A375 (cell line): Measurements from ENCODE around the gene EBI3. TPM values are rescaled to one million over a fixed set of nuclear protein-coding genes. Genes with fewer than 3 reads are reported as not detected.

Source experiments
- total RNA-seq: library from RNA; depleted of rRNA; stranded (reverse); fragments of >200 nt; shearing (Covaris generic); gene quantifications from 2 replicates; pipeline ENCODE4 v1.2.3, GENCODE V29; 2014; rRNA removed

EBI3 gene
- total RNA-seq: 1.8 and 4.5 TPM in 2 replicates

GRCh38 chr19:4229179-4229931 is at the start of gene EBI3:
Gene EBI3 (plus strand): TSS chr19:4229523. CDS start chr19:4229551, 28 bp downstream.

GRCh38 chr19:4182084-4182810 is 47.1 kb upstream of the EBI3 start, which contains the start of the genes ANKRD24 and SIRT6:
Gene ANKRD24 (plus strand): TSS chr19:4182689. CDS start chr19:4186426, 3,737 bp downstream.
Gene SIRT6 (minus strand): TSS chr19:4182563. CDS start chr19:4182539, 24 bp downstream.

GRCh38 chr19:4246767-4247593 is 17.7 kb downstream of the EBI3 start, which contains the start of gene YJU2:
Gene YJU2 (plus strand): TSS chr19:4247080. CDS start chr19:4247147, 67 bp downstream.

GRCh38 chr19:4278419-4279266 is 49.3 kb downstream of the EBI3 start, which contains the start of gene SHD:
Gene SHD (plus strand): TSS chr19:4279266. CDS start chr19:4280064, 798 bp downstream.

Other genes with a start within 250 kb of the EBI3 start
- 2,078 and 2,088 TPM in 2 replicates for gene EEF2, start 244.1 kb upstream of the EBI3 start, total RNA-seq
- 17.6 and 22.6 TPM in 2 replicates for gene PIAS4, start 221.8 kb upstream of the EBI3 start, total RNA-seq
- gene ZBTB7A, start 162.6 kb upstream of the EBI3 start, total RNA-seq: 19.4 and 25.3 TPM in 2 replicates
- gene MAP2K2, start 105.4 kb upstream of the EBI3 start, total RNA-seq: 135 and 145 TPM in 2 replicates
- not detected in 2 replicates for gene CREB3L3, start 75.9 kb upstream of the EBI3 start, total RNA-seq
- gene SIRT6, start 47.0 kb upstream of the EBI3 start, total RNA-seq: 26.9 and 28.0 TPM in 2 replicates
- 0.49 and 0.80 TPM in 2 replicates for gene ANKRD24, start 46.8 kb upstream of the EBI3 start, total RNA-seq
- 48.2 and 48.4 TPM in 2 replicates for gene YJU2, start 17.6 kb downstream of the EBI3 start, total RNA-seq
- gene SHD, start 49.7 kb downstream of the EBI3 start, total RNA-seq: not detected in 2 replicates
- not detected in 2 replicates for gene TMIGD2, start 72.9 kb downstream of the EBI3 start, total RNA-seq
- 46.5 and 48.8 TPM in 2 replicates for gene FSD1, start 75.1 kb downstream of the EBI3 start, total RNA-seq
- gene STAP2, start 109.3 kb downstream of the EBI3 start, total RNA-seq: 7.2 and 7.9 TPM in 2 replicates
- 5.1 and 7.1 TPM in 2 replicates for gene MPND, start 114.0 kb downstream of the EBI3 start, total RNA-seq
- gene SH3GL1, start 171.0 kb downstream of the EBI3 start, total RNA-seq: 79.5 and 85.0 TPM in 2 replicates
- gene CHAF1A, start 173.1 kb downstream of the EBI3 start, total RNA-seq: 65.7 and 78.7 TPM in 2 replicates
- 80.4 and 87.6 TPM in 2 replicates for gene UBXN6, start 228.3 kb downstream of the EBI3 start, total RNA-seq
- gene HDGFL2, start 242.8 kb downstream of the EBI3 start, total RNA-seq: 75.7 and 79.9 TPM in 2 replicates